Natural killer cell (primary cell): ENCODE data around the gene SMS. TPM values are rescaled to one million over a fixed set of nuclear protein-coding genes. Genes with fewer than 3 reads are reported as not detected.
A peak's percentile ranks its signal among the peaks of the same experiment; 100 is the strongest.

Experiments used
- ATAC-seq, 3 donors: fragments of 150-1000 bp in 2 of 3; fragments of 200-7000 bp in 1 of 3; cut with Tn5 transposase; 1 replicate in 1 of 3; 2 replicates in 2 of 3; pipeline ENCODE4 v1.10.0; 2021; ENCODE audit warnings: mild to moderate bottlenecking in 2 of 3, moderate library complexity in 2 of 3
- DNase-seq, 2 donors: peaks; one replicate each; pipeline versions ENCODE4 v3.0.0 to v3.0.0-alpha.2; 2013 to 2021; ENCODE audit warnings: mixed read lengths in 1 of 2
- H3K27ac ChIP-seq: one replicate; pipeline ENCODE4 v1.5.1; 2013; ENCODE audit warnings: mild to moderate bottlenecking, low read length
- H3K27me3 ChIP-seq: one replicate; pipeline ENCODE4 v1.6.1; 2013; ENCODE audit warnings: low read length; ENCODE audit not compliant: control insufficient read depth, insufficient read depth
- H3K36me3 ChIP-seq: one replicate; pipeline ENCODE4 v1.6.1; 2013; ENCODE audit warnings: low read length; ENCODE audit not compliant: control insufficient read depth, insufficient read depth
- H3K4me1 ChIP-seq: one replicate; pipeline ENCODE4 v1.6.1; 2013; ENCODE audit warnings: low read length; ENCODE audit not compliant: control insufficient read depth, insufficient read depth
- H3K4me3 ChIP-seq: one replicate; pipeline ENCODE4 v1.5.1; 2013; ENCODE audit warnings: low read length
- H3K9me3 ChIP-seq: one replicate; pipeline ENCODE4 v1.6.1; 2013; ENCODE audit warnings: low read length; ENCODE audit not compliant: control insufficient read depth, insufficient read depth
- H3K27ac Mint-ChIP-seq, 2 donors: one replicate each; pipeline ENCODE4 v1.8.0; 2022; ENCODE audit warnings: mild to moderate bottlenecking in 2 of 2, mixed read lengths in 2 of 2, moderate library complexity in 1 of 2
- H3K27me3 Mint-ChIP-seq, 2 donors: one replicate each; pipeline ENCODE4 v1.8.0; 2022; ENCODE audit warnings: low read depth in 2 of 2, mixed read lengths in 2 of 2
- H3K36me3 Mint-ChIP-seq: one replicate; pipeline ENCODE4 v1.8.0; 2022; ENCODE audit warnings: mixed read lengths
- H3K4me1 Mint-ChIP-seq, 2 donors: one replicate each; pipeline ENCODE4 v1.8.0; 2022; ENCODE audit warnings: mixed read lengths in 2 of 2
- H3K4me3 Mint-ChIP-seq: one replicate; pipeline ENCODE4 v1.8.0; 2022; ENCODE audit warnings: mild to moderate bottlenecking, moderate library complexity, mixed read lengths
- H3K9me3 Mint-ChIP-seq, 2 donors: one replicate each; pipeline ENCODE4 v1.8.0; 2022; ENCODE audit warnings: mixed read lengths in 2 of 2
- CTCF ChIP-seq: fragments of 200-600 bp; IDR thresholded peaks from one replicate; pipeline ENCODE4 v1.8.0; 2022; ENCODE audit warnings: antibody characterized with exemption
- WGBS: methylation state at CpG from one replicate; pipeline ENCODE4 v1.1.7; 2013; ENCODE audit warnings: missing lambda C conversion rate; ENCODE audit not compliant: insufficient coverage; 5-methylcytosine and 5-hydroxymethylcytosine counted together
- intact Hi-C: fragments of 100-400 bp; cut with micrococcal nuclease; formaldehyde crosslinking; loops from one replicate; pipeline ENCODE4 v1.14.2; 2022
- total RNA-seq, 4 donors: library from RNA; stranded (reverse); fragments of 120-200 nt in 1 of 4; gene quantifications; one replicate each; pipeline versions ENCODE4 v1.2.3 to v1.2.4, GENCODE V29; 2013 to 2022

SMS gene
- total RNA-seq, 3 donors from 2014 or later (not counting 1 experiment from before 2014, with no cell fraction given), result 14.9 to 19.4 (median 18.6) TPM

- Histone ChIP-seq H3K27ac (no peak overlapping the region), H3K27me3 (no peaks in the 10 kb centered on the region), H3K4me1 (no peaks in the 10 kb centered on the region), H3K9me3 (no peaks in the 10 kb centered on the region), H3K4me3 (no peak overlapping the region), H3K36me3 (no peaks in the 10 kb centered on the region)
- intact Hi-C loops, result no loop called here
- no peak for ATAC-seq
- Mint-ChIP-seq H3K9me3 (no peaks in the 10 kb centered on the region), H3K4me1 (peaks cover 0 to 8% of the 10 kb centered on the region in 2 donors), H3K36me3 (no peaks in the 10 kb centered on the region), H3K27me3 (no peaks in the 10 kb centered on the region), H3K4me3 (no peak overlapping the region), H3K27ac (no peak overlapping the region)
- DNase-seq, result no peak
- no peak for TF ChIP-seq CTCF
- WGBS, result 81% methylated on average over 7 of the region's 11 CpGs
Measured at GRCh38 chrX:21932292-21933002, 8.1 kb upstream of the SMS start.

- H3K27ac Mint-ChIP-seq, result no peak overlapping the region
- no peaks in the 10 kb centered on the region for H3K27me3 Mint-ChIP-seq
- H3K36me3 ChIP-seq, result no peaks in the 10 kb centered on the region
- no peaks in the 10 kb centered on the region for H3K36me3 Mint-ChIP-seq
- no peak for DNase-seq
- no peak overlapping the region for H3K4me3 Mint-ChIP-seq
- intact Hi-C loops, result no loop called here
- whole genome bisulfite sequencing, result 91% methylated on average over 7 of the region's 7 CpGs
- H3K4me1 Mint-ChIP-seq, result peaks cover 0 to 8% of the 10 kb centered on the region in 2 donors
- no peaks in the 10 kb centered on the region for H3K4me1 ChIP-seq
- H3K27me3 ChIP-seq, result no peaks in the 10 kb centered on the region
- no peak for TF ChIP-seq CTCF
- no peaks in the 10 kb centered on the region for H3K9me3 Mint-ChIP-seq
- no peak overlapping the region for H3K4me3 ChIP-seq
- H3K9me3 ChIP-seq, result no peaks in the 10 kb centered on the region
- H3K27ac ChIP-seq, result no peak overlapping the region
- no peak for ATAC-seq
Measured at GRCh38 chrX:21933077-21933476, 7.4 kb upstream of the SMS start.

GRCh38 chrX:21934414-21934813, 6.1 kb upstream of the SMS start:
- no peak for TF ChIP-seq CTCF
- no peak overlapping the region for H3K27ac Mint-ChIP-seq
- H3K36me3 ChIP-seq, result no peaks in the 10 kb centered on the region
- no peaks in the 10 kb centered on the region for H3K4me1 ChIP-seq
- no peak overlapping the region for H3K4me3 ChIP-seq
- intact Hi-C loops, result no loop called here
- H3K36me3 Mint-ChIP-seq, result no peaks in the 10 kb centered on the region
- H3K4me3 Mint-ChIP-seq, result no peak overlapping the region
- no peaks in the 10 kb centered on the region for H3K27me3 ChIP-seq
- H3K27me3 Mint-ChIP-seq, result no peaks in the 10 kb centered on the region
- peaks cover 0 to 2% of the 10 kb centered on the region in 2 donors for H3K4me1 Mint-ChIP-seq
- no peak overlapping the region for H3K27ac ChIP-seq
- ATAC-seq (no peak), DNase-seq (no peak)
- WGBS, result 86% methylated on average over 3 of the region's 3 CpGs
- H3K9me3 ChIP-seq, result no peaks in the 10 kb centered on the region
- H3K9me3 Mint-ChIP-seq, result no peaks in the 10 kb centered on the region

GRCh38 chrX:21939906-21940305, 603 bp upstream of the SMS start:
- Mint-ChIP-seq H3K9me3 (no peaks in the 10 kb centered on the region), H3K4me1 (peaks cover 6 to 27% of the 10 kb centered on the region in 2 donors), H3K27me3 (no peaks in the 10 kb centered on the region), H3K27ac (peak overlapping the region; percentile 7 to 69), H3K36me3 (no peaks in the 10 kb centered on the region), H3K4me3 (peak overlapping the region; percentile 52)
- peak overlapping the region; percentile 22 for H3K4me3 ChIP-seq
- intact Hi-C loops, result no loop called here
- ATAC-seq (no peak), DNase-seq (no peak)
- no peak for TF ChIP-seq CTCF
- WGBS, result 81% methylated on average over 10 of the region's 10 CpGs
- H3K27me3 ChIP-seq, result no peaks in the 10 kb centered on the region
- peak overlapping the region; percentile 19 for H3K27ac ChIP-seq
- H3K36me3 ChIP-seq, result no peaks in the 10 kb centered on the region
- H3K9me3 ChIP-seq, result no peaks in the 10 kb centered on the region
- peaks cover 8% of the 10 kb centered on the region for H3K4me1 ChIP-seq
